Measurements from ENCODE around the gene MTUS2.

The MTUS2 gene

DNA sequence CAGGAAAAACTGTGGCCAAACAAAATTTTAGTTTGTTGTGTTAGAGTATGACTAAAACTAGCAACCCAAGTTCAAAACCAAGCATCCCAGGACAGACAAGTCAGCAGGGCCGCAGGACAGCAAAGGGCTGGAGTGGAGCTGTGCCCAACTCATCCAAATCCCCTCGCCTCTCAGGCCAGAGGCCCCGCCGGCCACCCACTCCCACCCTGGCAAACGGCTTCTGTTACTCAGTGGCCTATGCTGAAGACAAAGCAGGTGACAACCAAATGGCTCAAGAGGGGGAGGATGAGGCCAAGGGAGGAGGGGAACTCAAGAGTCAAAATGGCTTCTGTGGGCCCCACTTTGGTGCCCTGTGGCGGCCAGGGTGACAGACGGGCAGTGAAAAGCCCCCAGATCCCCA is 705.6 kb downstream of the MTUS2 start:
- no peak for DNase-seq (ENCODE audit: low read depth in 2 of 2)

DNA sequence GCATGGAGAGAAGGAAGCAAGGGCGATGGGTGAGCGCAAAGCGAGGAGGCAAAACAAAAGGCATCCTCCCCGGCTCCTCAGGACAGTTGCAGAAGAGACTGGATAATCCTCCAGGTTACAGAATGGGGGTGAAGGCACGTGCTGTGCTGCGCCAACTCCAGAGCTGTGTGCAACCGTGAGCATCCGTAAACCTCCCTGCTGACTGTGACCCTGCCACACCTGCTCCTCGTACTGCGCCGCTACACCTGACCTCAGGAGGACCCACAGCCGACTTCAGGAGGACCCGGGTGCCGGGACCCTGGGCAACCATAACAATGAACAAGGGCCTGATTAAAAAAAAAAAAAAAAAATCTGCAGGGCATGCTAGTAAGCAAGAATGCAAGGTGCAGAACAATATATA is 706.6 kb downstream of the MTUS2 start:
- no peak for DNase-seq (ENCODE audit: low read depth in 2 of 2)

DNA sequence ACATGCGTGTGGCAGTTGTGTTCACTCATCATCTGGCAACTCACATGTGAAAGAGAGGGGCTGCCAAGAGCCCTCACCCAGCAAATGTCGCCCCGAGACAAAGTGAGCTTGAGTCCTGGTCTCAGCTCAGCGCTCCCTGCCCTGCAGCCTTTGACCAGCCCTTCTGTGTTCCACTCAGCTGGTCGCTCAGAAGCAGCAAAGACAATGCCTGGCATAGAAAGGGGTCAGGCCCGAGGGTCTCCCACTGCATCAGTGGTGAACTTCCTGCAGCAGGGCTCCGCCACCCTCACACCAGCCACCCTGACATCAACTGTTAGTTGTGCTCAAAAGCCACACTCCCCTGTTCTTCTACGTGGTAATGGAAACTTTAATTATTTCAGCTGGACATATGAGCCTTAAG is 707.4 kb downstream of the MTUS2 start:
- DNase-seq (ENCODE audit: low read depth in 2 of 2): no peak

DNA sequence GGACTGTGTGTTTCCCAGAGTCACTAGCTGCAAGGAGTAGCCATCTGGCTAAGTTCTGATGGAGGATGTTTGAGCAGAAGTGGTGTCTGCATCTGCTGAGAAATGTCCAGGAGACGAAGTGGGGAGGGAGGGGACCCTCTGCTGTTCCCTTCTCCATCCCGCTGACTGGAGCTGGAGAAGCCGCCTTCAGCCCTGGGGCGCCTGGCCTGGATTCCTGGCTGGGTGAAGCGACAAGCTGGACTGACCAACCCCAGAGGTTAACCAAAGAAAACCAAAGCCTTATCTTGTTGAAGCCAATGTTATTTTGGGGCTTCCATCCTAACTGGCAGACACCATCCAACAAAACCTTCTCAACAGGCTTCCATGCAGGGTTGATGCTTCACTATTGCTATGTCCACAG is 707.8 kb downstream of the MTUS2 start:
- DNase-seq (ENCODE audit: low read depth in 2 of 2): no peak

GRCh38 chr13:29529754-29530153 is 709.6 kb downstream of the MTUS2 start:
- no peak for DNase-seq (ENCODE audit: low read depth in 2 of 2)

GRCh38 chr13:29530901-29531300 is 710.8 kb downstream of the MTUS2 start:
- no peak for DNase-seq (ENCODE audit: low read depth in 2 of 2)

DNA sequence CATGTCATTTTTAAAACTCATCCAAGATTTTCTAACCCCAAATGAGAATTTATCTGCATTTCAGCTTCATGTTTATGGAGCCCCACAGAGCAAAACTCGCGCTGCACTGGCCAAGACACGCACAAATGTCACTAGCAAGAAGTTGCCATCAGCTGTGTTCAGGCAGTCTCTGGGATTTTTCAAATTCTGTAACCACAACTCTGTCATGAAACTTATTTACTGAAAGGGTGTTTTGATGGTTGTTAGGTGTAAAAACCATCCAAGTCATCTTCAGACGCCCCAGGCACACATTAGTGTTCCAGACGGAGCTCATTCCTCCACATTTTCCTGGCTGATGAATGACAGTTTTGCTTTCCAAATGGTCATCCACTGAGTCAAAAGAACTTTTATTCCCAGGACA is 712.0 kb downstream of the MTUS2 start:
- no peak for DNase-seq (ENCODE audit: low read depth in 2 of 2)

DNA sequence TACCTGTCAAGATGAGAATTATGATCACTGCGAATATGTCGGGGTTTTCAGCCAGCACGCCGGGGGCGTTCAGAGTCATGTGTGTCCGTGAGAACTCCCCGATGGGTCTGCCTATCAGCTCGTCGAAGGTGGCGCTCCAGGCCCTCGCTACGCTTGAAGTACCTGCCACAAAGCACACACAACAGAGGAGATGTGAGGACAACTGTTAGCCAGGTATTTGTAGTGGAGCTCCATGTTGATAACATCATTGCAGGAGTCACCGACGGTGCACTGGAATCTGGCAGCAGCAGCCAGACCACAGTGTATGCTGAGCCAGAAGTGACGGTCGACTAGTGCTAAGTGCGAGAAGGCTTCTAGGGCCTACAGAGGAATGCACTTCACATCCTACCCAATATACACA is 712.7 kb downstream of the MTUS2 start:
- no peak for DNase-seq (ENCODE audit: low read depth in 2 of 2)

DNA sequence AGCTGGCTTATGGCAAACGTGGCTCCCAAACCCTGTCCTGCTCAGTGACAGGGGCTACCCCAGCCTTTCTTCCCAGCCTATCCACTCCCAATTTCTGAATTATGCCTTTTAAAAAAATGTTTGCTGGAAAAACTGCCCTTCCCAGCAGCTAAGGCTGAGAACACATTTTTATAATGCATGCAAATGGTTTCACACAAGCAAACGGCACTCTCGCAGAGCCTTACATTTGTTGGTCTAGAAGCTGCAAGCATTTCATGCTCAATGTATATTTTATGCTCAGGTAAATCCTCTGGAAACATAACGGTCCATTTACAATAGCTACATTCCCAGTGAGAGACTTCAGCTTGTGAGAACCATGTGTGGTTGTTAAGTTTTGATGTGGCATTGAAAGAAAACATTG is 713.9 kb downstream of the MTUS2 start:
- DNase-seq (ENCODE audit: low read depth in 2 of 2): no peak

- no peak for DNase-seq (ENCODE audit: low read depth in 2 of 2)
These were observed 715.8 kb downstream of the MTUS2 start for GRCh38 chr13:29535663-29536655.

- no peak for DNase-seq (ENCODE audit: low read depth in 2 of 2)
These were observed 716.7 kb downstream of the MTUS2 start for GRCh38 chr13:29536853-29537252.

DNA sequence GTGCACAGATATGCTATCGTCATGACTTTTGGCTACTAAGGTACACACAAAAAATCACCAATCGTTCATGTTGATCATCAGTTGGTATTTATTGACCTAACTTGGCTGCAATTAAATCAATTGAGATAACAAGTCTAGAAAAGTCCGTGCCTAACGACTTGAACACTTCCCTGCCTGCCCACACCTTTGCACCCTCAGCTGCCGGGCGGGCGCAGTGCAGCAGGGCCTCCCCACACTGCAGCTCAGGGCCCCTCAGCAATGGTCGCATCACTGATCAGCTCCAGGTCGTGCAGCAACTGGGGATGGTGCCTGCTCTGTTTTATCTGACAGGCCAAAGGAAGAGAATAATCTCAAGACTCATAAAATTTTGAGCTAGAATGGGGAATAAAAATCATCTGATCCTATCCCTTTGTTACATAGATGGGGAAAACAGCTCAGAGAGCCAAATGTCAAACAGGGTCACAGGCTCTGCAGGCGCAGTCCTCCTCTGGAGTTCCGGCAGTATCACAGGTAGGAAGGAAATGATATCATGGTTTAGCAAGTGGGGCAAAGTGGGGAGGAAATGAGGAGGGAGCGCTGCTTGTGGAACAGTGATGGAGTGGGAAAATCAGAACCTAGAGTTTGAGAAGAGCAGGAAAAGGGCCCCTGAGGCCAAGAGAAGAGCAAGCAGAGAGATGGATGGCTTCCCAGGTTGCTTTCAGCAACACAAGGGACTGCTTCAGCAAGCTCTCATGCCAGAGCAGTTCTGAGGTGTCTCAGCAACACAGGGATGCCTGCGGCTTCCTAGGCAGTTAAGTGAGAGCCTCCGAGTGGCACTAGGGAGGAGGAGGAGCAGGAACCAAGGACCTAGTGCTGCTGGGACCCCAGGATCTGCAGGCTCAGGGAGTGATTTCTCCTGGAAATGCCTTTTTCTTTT is 717.9 kb downstream of the MTUS2 start:
- no peak for DNase-seq (ENCODE audit: low read depth in 2 of 2)

- DNase-seq (ENCODE audit: low read depth in 2 of 2): no peak
These were observed 718.5 kb downstream of the MTUS2 start for GRCh38 chr13:29538652-29539040.

DNA sequence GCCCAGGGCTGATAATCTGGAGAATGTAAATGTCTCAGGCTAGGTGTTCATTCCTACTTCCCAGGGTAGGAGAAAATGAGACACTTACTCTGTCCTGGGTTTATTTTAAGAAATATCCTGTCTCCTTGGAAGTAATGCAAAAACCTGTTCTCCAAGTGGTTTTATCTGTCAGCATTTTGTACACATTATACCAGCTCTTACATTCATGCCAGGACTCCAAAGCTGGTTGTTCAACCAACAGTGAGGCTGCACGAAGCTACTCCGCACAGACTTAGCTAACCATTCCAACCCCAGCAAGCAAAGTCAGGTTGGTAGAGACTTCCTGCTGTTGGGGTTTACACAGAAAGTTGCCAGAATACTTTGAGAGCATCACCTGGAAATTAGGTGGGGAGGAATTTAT is 719.7 kb downstream of the MTUS2 start:
- DNase-seq (ENCODE audit: low read depth in 2 of 2): no peak

DNA sequence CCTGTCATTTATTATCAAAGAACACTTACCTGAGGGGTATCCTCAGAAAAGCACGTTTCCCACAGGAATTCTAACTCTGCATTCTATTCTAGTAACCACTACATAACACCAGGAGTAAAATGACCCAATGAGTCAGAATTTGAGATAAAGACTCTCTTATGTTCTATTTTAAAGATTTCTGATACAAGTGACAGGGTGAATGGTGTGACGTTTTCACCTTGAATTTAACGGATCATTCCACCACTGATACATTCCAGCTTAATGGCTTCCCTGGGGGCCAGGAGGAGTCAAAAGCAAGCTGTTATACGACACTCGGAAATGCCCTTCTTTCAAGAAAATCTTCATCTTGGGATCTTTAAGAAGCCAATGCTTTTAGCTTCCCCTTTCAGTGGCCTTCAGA is 720.2 kb downstream of the MTUS2 start:
- no peak for DNase-seq (ENCODE audit: low read depth in 2 of 2)

DNA sequence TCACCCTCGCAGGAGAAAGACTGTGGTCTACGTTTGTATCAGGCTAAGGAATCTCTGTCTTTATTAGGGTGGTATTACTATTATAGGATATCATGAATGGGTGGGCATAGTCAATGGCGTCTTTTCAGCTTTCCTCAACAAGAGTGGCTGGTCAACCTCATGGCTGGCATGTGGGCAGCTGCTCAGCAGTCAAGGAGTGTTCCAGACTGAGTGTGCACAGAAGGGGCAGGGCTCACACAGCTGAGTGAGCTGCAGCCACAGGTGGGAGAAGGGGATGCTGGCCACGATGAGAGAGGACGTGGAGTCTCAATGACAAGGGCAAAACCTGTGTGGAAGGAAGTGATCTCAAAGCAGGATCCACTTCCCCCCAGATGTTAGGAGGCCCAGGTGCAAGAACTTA is 720.7 kb downstream of the MTUS2 start:
- DNase-seq (ENCODE audit: low read depth in 2 of 2): no peak

- no peak for DNase-seq (ENCODE audit: low read depth in 2 of 2)
These were observed 721.3 kb downstream of the MTUS2 start for GRCh38 chr13:29541400-29541799.

GRCh38 chr13:29542381-29542780 is 722.2 kb downstream of the MTUS2 start:
- no peak for DNase-seq (ENCODE audit: low read depth in 2 of 2)

DNA sequence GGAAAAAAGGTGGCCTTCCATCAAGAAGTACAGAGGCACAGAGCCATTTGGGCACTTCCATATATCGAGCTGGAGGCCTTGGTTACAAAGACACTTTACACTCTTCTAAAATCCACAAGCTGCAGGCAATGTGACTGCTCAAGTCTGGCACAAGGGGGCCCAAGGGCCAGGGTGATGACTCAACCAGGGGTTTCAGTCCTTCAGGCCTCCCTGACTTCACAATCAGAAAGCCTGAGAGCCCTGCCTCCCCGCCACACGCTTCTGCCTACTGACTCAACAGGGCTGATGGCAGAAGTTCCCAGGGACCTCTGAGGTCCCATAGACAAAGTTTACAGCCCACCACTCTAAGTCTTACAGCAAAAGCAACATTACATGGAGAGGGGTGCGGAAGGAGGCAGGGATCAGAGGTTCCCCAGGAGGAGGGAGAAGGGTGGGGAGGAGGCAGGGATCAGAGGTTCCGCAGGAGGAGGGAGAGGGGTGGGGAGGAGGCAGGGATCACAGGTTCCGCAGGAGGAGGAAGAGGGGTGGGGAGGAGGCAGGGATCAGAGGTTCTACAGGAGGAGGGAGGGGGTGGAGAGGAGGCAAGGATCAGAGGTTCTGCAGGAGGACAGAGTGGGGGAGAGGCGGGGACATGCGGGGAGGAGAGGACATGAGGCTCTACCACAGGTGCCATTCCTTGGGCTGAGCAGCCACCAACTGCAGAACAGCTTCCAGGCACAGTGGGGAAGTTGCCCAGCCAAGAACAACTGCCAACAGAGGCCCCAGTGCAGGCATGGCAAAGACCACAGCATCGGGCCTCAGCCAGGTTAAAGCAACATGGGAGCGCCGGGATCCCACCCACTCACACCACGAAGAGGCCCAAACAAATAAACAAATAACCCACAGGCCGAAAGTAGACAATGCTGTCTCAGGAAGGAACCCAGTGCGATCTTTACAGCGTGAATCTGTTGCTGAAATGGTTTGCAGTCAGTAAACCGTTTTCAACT is 723.4 kb downstream of the MTUS2 start:
- DNase-seq (ENCODE audit: low read depth in 2 of 2): no peak

DNA sequence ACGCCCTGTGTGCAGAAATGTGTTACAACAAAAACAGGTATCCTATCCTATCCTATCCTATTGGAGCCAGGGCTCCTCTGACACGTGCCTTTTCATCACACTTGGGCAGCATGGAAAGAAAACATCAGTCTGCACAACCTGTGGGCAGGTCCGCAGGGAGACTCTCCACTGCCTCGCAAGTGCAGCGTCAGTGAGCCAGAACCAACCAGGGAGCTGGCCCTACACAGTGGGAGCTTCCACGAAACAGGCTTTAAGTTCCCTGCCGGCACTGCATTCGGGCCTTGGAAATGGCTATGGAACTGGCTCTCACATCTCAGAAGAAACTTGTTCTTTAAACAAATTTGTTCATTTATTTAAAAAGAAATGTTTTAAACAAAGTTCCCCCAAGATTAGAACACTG is 725.8 kb downstream of the MTUS2 start:
- DNase-seq (ENCODE audit: low read depth in 2 of 2): no peak

DNA sequence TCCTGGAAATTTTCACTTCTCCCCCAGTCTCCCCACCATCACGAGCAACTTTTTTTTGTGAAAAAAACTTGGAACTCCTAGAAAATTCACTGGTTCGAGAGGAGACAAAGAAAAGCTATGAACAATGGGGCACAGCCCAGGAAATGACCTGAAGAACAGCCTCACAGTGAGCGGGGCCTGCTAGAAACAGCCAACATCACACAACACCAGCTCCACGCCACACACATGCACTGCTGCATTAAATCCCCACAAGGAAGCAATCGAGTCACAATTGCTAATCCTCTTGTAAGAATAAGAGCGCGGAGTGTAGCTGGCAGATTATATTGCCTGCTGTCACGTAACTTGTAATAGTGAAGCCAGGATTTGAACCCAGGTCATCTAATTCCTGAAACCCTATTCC is 726.5 kb downstream of the MTUS2 start:
- DNase-seq (ENCODE audit: low read depth in 2 of 2): no peak

Measured in stimulated activated CD8-positive, alpha-beta memory T cell treated with anti-CD3 and anti-CD28 coated beads, Interleukin-7, amount 100 ng/mL, for 1 hour (primary cell).